GM19324 (cell line): ENCODE measurements around the gene SMAP2.

Experiments used
- ATAC-seq: cut with Tn5 transposase; IDR thresholded peaks from one replicate; pipeline ENCODE4 v1.9.1; 2021; ENCODE audit warnings: mild to moderate bottlenecking, moderate library complexity; ENCODE audit not compliant: unreplicated experiment, low FRiP score

SMAP2 gene

DNA sequence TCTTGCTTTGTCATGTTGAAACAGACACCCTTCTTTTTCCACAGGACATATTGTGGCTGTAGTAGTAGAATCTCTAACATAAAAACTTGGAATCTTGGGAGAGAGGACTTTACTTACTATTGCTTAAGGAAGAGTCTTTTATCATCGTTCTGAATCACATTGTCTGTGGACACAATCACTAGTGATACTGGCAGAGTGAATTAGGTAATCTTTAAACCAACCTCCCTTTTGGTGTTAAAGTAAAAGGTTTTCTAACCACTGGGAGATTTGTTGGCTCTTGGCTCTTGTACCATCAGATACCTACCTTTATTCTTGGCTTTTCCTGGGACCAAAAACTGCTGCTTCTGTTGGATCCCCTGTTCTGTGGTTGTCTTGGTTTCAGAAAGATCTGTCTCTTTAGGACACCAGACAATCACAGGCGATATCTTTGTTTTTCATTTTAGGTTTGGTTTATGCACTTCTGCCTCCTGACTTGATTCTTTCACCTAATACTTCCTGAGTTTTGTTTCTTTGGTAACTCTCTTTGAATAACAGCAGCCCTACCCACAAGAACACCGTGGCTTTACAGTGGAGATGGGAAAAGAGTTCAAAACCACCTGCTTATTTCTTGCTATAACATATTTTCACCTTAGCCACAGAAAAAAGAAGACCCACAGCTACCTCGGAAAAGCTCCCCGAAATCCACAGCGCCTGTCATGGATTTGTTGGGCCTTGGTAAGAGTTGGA lies 40.2 kb downstream of the SMAP2 start:
- ATAC-seq: no peak

DNA sequence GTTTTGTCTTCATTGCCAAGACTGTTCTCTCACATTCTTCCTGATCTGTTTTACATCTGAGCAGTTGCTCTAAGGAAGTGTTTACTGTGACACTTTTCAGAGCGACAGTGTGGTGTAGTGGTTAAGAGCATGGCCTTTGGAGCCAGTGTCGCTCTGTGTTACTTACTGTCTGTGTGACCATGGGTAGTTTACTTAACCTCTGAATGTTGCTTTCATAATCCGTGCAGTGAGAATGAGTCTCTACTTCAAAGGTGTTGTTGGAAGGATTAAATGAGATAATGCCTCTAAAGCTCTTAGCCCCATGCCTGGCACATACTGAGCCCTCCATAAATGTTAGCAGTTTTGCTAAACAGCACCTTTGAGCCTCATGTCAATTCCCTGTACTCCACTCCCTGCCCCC lies 40.8 kb downstream of the SMAP2 start:
- no peak for ATAC-seq

DNA sequence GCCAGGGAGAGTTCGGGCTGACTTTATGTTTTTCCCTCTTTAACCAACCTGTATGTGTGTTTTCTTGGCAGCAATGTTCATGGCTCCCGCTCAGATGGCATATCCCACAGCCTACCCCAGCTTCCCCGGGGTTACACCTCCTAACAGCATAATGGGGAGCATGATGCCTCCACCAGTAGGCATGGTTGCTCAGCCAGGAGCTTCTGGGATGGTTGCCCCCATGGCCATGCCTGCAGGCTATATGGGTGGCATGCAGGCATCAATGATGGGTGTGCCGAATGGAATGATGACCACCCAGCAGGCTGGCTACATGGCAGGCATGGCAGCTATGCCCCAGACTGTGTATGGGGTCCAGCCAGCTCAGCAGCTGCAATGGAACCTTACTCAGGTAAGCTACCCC lies 43.2 kb downstream of the SMAP2 start:
- ATAC-seq: no peak

DNA sequence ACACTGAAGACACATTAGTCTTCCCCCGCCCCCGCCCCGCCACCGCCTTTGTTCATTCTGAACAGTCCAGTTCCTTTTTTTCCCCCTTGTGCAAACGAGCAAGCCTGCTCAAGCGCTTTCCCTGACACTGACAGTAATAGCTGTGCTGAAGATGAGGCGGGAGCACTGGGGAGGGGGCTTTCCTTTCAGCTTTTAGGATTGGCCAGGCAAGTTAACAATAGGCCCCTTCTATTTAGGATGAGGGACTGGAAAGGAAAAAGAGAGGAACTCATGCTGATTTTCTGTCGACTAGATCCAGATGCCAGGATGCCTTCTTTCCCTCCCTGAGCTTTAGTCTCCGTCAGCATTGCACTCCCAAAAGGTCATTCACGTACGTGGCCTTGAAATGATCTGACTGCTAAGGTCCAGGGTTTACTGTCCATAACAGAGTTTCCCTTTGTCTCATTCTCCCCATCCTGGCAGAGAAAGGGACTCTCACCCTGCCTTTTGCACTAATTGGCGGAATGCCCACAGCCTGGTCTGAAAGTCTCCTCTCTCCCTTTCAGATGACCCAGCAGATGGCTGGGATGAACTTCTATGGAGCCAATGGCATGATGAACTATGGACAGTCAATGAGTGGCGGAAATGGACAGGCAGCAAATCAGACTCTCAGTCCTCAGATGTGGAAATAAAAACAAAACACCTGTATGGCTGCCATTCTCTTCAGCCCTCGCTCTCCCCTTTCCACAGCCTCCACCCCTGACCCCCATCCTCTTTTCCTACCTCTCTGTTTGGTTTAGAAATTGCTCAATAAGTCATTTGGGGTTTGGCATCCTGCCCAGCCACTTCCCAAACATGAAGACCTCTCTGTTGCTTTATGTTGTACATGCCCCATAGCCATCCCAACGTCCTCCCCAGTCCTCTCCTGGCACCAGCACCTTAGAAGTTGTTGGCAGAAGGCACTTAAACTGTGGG lies 48.2 kb downstream of the SMAP2 start:
- no peak for ATAC-seq

GRCh38 chr1:40422630-40423263 lies 49.2 kb downstream of the SMAP2 start:
- ATAC-seq: no peak

DNA sequence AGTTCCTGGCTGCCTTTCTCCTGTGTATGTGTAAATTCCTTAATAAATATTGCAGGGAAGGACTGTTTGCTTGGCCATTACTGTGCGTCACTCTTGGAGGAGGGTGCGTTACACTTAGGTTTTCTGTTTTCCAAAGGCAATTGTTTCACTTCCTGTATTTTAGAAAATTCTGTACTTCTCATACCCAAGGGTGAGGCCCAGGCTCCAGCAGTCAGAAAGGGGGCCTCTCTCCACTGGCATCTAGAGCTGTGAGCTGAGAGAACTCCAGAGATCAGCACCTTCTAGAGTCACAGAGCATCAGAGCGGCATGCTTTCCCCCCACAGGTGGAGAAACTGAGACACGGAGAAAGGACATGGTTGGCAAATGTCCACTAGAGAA lies 49.7 kb downstream of the SMAP2 start:
- ATAC-seq: no peak

GRCh38 chr1:40423951-40424618 lies 50.6 kb downstream of the SMAP2 start:
- ATAC-seq: no peak

- ATAC-seq: no peak
Measured at GRCh38 chr1:40425198-40425597, 51.7 kb downstream of the SMAP2 start.

- ATAC-seq: no peak
Measured at GRCh38 chr1:40431385-40431784, 57.9 kb downstream of the SMAP2 start.

DNA sequence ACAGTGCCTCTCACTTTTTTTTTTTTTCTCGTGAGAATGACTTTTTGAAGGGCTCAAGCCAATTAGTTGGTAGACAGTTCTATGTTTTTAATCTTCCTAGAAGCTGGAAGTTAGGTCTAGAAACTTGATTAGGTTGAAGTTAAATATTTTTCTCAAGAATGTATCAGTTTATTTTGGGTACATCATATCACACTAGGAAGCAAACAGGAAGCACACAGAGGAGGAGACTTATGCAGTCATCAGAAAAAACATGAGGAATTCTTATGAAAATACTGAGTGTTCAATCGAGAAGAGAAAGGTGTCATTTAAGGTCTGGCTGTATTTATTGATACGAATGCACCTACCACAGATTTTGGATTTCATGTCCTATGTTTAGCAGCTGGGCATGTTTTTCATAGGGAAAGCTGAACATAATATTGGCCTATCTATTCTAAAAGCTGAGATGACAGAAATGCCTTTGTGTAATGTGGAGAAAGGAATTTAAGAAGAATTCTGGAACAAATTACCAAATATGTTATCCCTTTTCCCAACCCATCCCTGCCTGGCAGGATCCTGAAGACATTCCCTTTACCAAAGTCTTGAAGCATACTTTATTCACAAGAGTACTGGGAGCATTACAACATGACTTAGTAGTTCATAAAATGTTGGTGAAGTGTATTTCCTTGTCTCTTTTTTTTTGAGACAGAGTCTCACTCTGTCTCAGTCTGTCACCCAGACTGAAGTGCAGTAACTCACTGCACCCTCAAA lies 59.3 kb downstream of the SMAP2 start:
- ATAC-seq: no peak

DNA sequence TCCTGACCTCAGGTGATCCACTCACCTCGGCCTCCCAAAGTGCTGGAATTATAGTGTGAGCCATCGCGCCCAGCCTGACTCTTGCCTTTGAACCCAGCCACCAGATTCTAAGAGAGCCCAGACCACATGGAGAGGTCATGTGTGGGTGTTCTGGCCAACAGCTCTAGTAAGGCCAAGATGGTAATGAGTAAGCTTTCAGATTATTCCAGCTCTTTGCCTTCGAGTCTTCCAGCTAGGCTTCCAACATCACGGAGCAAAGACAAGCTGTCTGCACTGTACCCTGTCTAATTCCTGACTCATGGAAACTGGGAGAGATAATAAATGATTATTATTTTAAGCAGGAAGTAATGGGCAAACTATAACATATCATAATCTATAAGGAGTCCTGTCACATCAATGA lies 61.9 kb downstream of the SMAP2 start:
- no peak for ATAC-seq

- ATAC-seq: no peak
Measured at GRCh38 chr1:40435876-40436275, 62.3 kb downstream of the SMAP2 start.

DNA sequence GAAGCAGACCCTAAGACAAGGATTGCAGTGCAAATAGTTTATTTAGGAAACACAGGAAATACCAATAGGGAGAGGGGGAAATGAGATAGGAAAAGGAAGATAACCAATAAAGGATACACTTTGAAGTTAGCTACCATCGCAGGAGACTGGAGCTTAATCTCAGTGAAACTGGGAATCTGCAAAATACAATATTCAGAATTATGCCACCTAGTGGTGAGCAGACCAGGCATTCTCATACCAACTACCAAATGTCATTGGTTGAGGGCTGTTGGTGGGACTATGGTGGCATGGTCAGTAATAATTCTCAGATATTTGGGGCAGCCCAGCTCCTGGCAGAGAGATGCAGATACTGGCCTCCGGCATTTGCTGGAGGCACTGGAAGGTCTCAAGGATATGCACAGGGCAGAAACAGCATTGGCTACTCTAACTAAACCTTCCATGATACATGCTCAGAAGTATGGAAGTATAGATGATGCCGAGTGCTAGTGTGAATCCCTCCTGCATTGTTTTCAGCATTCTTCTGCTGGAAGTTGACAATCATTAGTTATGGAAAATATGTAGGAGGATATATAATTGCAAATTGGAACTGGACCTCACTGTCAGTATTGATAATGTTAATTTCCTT lies 65.0 kb downstream of the SMAP2 start:
- ATAC-seq: no peak

GRCh38 chr1:40439247-40439646 lies 65.7 kb downstream of the SMAP2 start:
- no peak for ATAC-seq

DNA sequence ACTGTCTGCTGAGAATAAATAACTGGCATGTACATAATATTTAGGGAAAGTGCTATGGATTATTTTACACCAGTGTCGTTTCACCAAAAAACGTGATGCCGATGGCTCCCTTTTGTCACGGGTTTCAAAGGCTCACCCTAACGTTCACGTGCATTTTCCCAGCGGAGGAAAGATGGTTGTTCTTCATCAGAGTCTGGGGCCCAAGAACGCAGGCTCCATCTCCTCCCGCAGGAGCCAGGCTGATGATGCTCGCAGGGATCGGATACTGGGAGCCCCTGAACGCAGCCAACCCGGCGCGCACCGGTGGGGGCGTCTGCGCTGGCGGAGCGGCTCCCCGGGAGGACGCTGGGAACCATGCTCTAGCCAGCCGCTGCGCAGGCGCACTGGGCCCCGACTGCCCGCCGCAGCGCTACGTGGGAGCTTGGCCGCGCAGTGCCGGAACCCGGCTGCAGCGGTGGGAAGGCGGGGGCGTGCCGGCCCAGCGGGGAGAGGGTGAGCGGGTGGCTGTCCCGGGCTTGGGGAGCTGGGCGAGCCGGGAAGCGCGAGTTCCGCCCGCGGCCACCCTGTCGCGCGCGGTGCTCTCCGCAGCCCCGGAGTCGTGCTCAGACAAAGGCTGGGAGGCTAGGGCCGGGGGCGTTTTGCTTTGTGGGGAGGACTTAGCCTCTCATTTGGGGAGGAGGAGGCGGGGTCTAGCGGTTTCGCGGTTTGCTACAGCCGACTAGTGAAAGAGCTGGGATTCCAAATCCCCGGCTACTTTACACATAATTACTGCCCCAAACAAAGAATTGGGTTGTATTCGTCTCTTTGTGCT lies 76.4 kb downstream of the SMAP2 start, which contains the start of gene ZFP69B:
TSS of gene ZFP69B (plus strand) at position 793 of the 811 bp plus-strand sequence. CDS start 486 bp downstream, outside the sequence.
- ATAC-seq: peak; percentile 90

DNA sequence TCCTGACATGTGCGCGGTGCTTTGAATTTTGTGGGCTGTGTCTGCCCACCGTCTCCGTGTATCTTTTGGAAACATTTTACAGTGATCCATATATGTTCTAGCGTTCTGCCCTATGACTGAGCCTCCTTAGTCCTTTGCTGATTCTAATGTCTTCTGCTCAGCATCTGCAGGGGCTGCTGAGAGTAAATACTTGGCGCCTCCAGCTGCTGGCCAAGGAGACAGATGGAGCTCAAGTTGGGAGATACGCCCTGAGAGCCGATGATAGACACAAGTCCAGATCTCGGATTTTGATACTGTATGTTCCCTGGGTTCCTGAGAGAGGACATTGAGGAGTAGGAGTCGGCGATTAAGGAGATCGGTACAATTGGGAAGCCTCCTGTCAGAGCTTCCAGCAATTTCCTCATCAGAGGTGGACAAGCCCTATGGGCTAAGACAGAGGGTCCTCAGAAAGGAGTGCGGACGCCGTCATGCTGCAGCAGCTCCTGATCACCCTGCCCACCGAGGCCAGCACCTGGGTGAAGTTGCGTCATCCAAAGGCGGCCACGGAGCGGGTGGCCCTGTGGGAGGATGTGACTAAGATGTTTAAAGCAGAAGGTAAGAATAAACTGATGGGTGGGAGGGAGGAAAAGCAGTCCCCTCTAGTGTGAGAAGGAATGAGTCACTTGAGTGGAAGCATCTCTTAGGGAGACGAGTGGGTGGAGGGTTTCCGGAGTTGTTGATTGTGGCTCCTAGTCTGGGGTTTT lies 77.1 kb downstream of the SMAP2 start:
- peak; percentile 20 for ATAC-seq

GRCh38 chr1:40451238-40451585 lies 77.7 kb downstream of the SMAP2 start:
- no peak for ATAC-seq

GRCh38 chr1:40454873-40455272 lies 81.3 kb downstream of the SMAP2 start:
- no peak for ATAC-seq
